NCI-H1092 (cell line): Measurements from ENCODE around the gene APC2.
"Not testable (repeated sequence)": the region's sequence is repeated elsewhere in the genome, so short reads cannot be mapped to it uniquely, and the experiment has no call there.

Source experiments
- DNase-seq: peaks from one replicate; lab custom pipeline; 2025; lab: John Stamatoyannopoulos, UW

Gene APC2

GRCh38 chr19:1416014-1416841 is 33.7 kb upstream of the APC2 start:
- DNase-seq: no peak

GRCh38 chr19:1417145-1417544 is 32.8 kb upstream of the APC2 start:
- no peak for DNase-seq

- no peak for DNase-seq
These were observed 32.0 kb upstream of the APC2 start for GRCh38 chr19:1417681-1418495.

GRCh38 chr19:1418496-1418775 is 31.5 kb upstream of the APC2 start:
- no peak for DNase-seq

- no peak for DNase-seq
These were observed 30.8 kb upstream of the APC2 start for GRCh38 chr19:1418951-1419738.

GRCh38 chr19:1420085-1420484 is 29.8 kb upstream of the APC2 start:
- not testable (repeated sequence) for DNase-seq

- no peak for DNase-seq
These were observed 29.3 kb upstream of the APC2 start for GRCh38 chr19:1420590-1420989.

GRCh38 chr19:1421218-1421957 is 28.5 kb upstream of the APC2 start:
- no peak for DNase-seq

GRCh38 chr19:1421958-1422305 is 28.0 kb upstream of the APC2 start:
- no peak for DNase-seq

- DNase-seq: no peak
These were observed 27.6 kb upstream of the APC2 start for GRCh38 chr19:1422360-1422759.

- no peak for DNase-seq
These were observed 27.0 kb upstream of the APC2 start for GRCh38 chr19:1422943-1423342.

GRCh38 chr19:1423436-1424191 is 26.3 kb upstream of the APC2 start:
- DNase-seq: no peak

GRCh38 chr19:1424192-1424955 is 25.5 kb upstream of the APC2 start:
- no peak for DNase-seq

- no peak for DNase-seq
These were observed 24.7 kb upstream of the APC2 start for GRCh38 chr19:1425102-1425837.

- DNase-seq: no peak
These were observed 24.0 kb upstream of the APC2 start for GRCh38 chr19:1425902-1426301.

- no peak for DNase-seq
These were observed 23.2 kb upstream of the APC2 start for GRCh38 chr19:1426736-1427135.

GRCh38 chr19:1427221-1427920 is 22.6 kb upstream of the APC2 start:
- no peak for DNase-seq

GRCh38 chr19:1428738-1429391 is 21.1 kb upstream of the APC2 start:
- no peak for DNase-seq

GRCh38 chr19:1429750-1430149 is 20.2 kb upstream of the APC2 start:
- no peak for DNase-seq
